ENCODE data around the gene HSD17B4. TPM values are rescaled to one million over a fixed set of nuclear protein-coding genes. Genes with fewer than 3 reads are reported as not detected.
A peak's percentile ranks its signal among the peaks of the same experiment; 100 is the strongest.

The HSD17B4 gene
- total and polyA plus RNA-seq, 2 of the 13 experiments (the other 11 are each of a cell fraction or from before 2014, with no cell fraction given), result 178 to 399 TPM

GRCh38 chr5:119522841-119523240 lies 70.5 kb downstream of the HSD17B4 start (continued):
- TF ChIP-seq TARDBP (CRISPR knock-in tag; IDR thresholded peaks at IDR 0.05), result 0 out of 2 replicates have a peak, but pooled peaks have one; percentile 54
- TF ChIP-seq, protein P1, sequence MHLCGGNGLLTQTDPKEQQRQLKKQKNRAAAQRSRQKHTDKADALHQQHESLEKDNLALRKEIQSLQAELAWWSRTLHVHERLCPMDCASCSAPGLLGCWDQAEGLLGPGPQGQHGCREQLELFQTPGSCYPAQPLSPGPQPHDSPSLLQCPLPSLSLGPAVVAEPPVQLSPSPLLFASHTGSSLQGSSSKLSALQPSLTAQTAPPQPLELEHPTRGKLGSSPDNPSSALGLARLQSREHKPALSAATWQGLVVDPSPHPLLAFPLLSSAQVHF (CRISPR knock-in tag; IDR thresholded peaks at IDR 0.05), result no peak
- TF ChIP-seq ZNF614 (CRISPR knock-in tag; IDR thresholded peaks at IDR 0.05; ENCODE audit: borderline replicate concordance), result no peak
- TF ChIP-seq ESRRA (CRISPR knock-in tag; IDR thresholded peaks at IDR 0.05; ENCODE audit: low read depth), result no peak
- TF ChIP-seq ZNF547 (CRISPR knock-in tag; IDR thresholded peaks at IDR 0.05), result no peak
- TF ChIP-seq RARA (CRISPR knock-in tag; IDR thresholded peaks at IDR 0.05), result peak; percentile 17; the same call in 1 of the 2 replicates
- TF ChIP-seq HNRNPH1 (optimal IDR thresholded peaks at IDR 0.05; ENCODE audit: low read depth, low read length), result no peak
- TF ChIP-seq MTF1 (CRISPR knock-in tag; IDR thresholded peaks at IDR 0.05), result no peak
- no peak for TF ChIP-seq JUND (CRISPR knock-in tag; IDR thresholded peaks at IDR 0.05)
- TF ChIP-seq FUBP1 (CRISPR knock-in tag; IDR thresholded peaks at IDR 0.05; ENCODE audit: borderline replicate concordance), result no peak
- TF ChIP-seq ADNP (CRISPR knock-in tag; IDR thresholded peaks at IDR 0.05), result no peak
- TF ChIP-seq GATAD2A (CRISPR knock-in tag; IDR thresholded peaks at IDR 0.05), result peak; percentile 77
- TF ChIP-seq SMAD3 (CRISPR knock-in tag; IDR thresholded peaks at IDR 0.05), result no peak
- TF ChIP-seq SOX13 (IDR thresholded peaks at IDR 0.05), result peak; percentile 33; the same call in 1 of the 2 replicates
- peak in 1 of 2 experiments; percentile 79; a peak in 2 of 4 replicates for TF ChIP-seq SOX13 (CRISPR knock-in tag; conservative IDR thresholded peaks at IDR 0.05 in 1 of 2, IDR thresholded peaks at IDR 0.05 in 1 of 2)
- TF ChIP-seq HMG20A (CRISPR knock-in tag; IDR thresholded peaks at IDR 0.05; ENCODE audit: borderline replicate concordance), result peak; percentile 41; the same call in 1 of the 2 replicates
- TF ChIP-seq THAP8 (CRISPR knock-in tag; IDR thresholded peaks at IDR 0.05; ENCODE audit: borderline replicate concordance), result no peak
- peak; percentile 58; the same call in 1 of the 2 replicates for TF ChIP-seq ELF3 (CRISPR knock-in tag; IDR thresholded peaks at IDR 0.05)
- peak; percentile 58; the same call in 1 of the 2 replicates for TF ChIP-seq HOMEZ (CRISPR knock-in tag; IDR thresholded peaks at IDR 0.05; ENCODE audit: low read depth)
- no peak for TF ChIP-seq ZNF383 (CRISPR knock-in tag; IDR thresholded peaks at IDR 0.05; ENCODE audit: borderline replicate concordance)
- no peak for TF ChIP-seq ZNF782 (CRISPR knock-in tag; IDR thresholded peaks at IDR 0.05; ENCODE audit: borderline replicate concordance)
- no peak for TF ChIP-seq SMARCE1 (IDR thresholded peaks at IDR 0.05; ENCODE audit: borderline replicate concordance)
- no peak for TF ChIP-seq AGO2 (optimal IDR thresholded peaks at IDR 0.05; ENCODE audit: low read depth, low read length)
- TF ChIP-seq ZNF292 (CRISPR knock-in tag; IDR thresholded peaks at IDR 0.05; ENCODE audit: borderline replicate concordance, low read depth), result peak; percentile 30; the same call in 1 of the 2 replicates
- TF ChIP-seq NPAS2 (CRISPR knock-in tag; IDR thresholded peaks at IDR 0.05; ENCODE audit: borderline replicate concordance), result no peak
- TF ChIP-seq SALL1 (CRISPR knock-in tag; IDR thresholded peaks at IDR 0.05), result peak; percentile 39; the same call in 1 of the 2 replicates
- TF ChIP-seq ZNF501 (CRISPR knock-in tag; IDR thresholded peaks at IDR 0.05), result no peak
- TF ChIP-seq CHD4 (IDR thresholded peaks at IDR 0.05; ENCODE audit: borderline replicate concordance, low read length), result no peak
- 0 out of 2 replicates have a peak, but pooled peaks have one; percentile 31 for TF ChIP-seq ZMYM4 (CRISPR knock-in tag; IDR thresholded peaks at IDR 0.05)
